SK-N-SH (cell line): Measurements from ENCODE around the gene NARS2.

Source experiments
- ELF1 ChIP-seq: IDR thresholded peaks from 2 replicates; pipeline ENCODE4 v1.4.0; 2012
- FOXM1 ChIP-seq: IDR thresholded peaks from 2 replicates; pipeline ENCODE4 v1.4.0; 2012; ENCODE audit warnings: low read depth, mild to moderate bottlenecking
- GABPA ChIP-seq: IDR thresholded peaks from 2 replicates; pipeline ENCODE4 v1.4.0; 2012; ENCODE audit warnings: low read depth, mild to moderate bottlenecking
- MXI1 ChIP-seq: IDR thresholded peaks from 2 replicates; pipeline ENCODE4 v1.6.1; 2012; ENCODE audit warnings: mild to moderate bottlenecking, low read depth, low read length, improper control_type of control experiment
- POLR2AphosphoS5 ChIP-seq: IDR thresholded peaks from 2 replicates; pipeline ENCODE4 v1.6.1; 2012; ENCODE audit warnings: low read depth, low read length
- RAD21 ChIP-seq: IDR thresholded peaks from 2 replicates; pipeline ENCODE4 v1.6.1; 2012; ENCODE audit warnings: mild to moderate bottlenecking, low read length
- RCOR1 ChIP-seq: fragments of 150-350 bp; IDR thresholded peaks from 2 replicates; pipeline ENCODE4 v1.6.1; 2017; ENCODE audit warnings: antibody characterized with exemption, low read length
- SIN3A ChIP-seq: IDR thresholded peaks from 2 replicates; pipeline ENCODE4 v1.6.1; 2012; ENCODE audit warnings: low read depth, mild to moderate bottlenecking, low read length, moderate library complexity, borderline replicate concordance
- TEAD4 ChIP-seq: IDR thresholded peaks from 2 replicates; pipeline ENCODE4 v1.4.0; 2012; ENCODE audit warnings: mild to moderate bottlenecking, borderline replicate concordance; ENCODE audit not compliant: insufficient read depth
- YY1 ChIP-seq: IDR thresholded peaks from 2 replicates; pipeline ENCODE4 v1.4.0; 2012; ENCODE audit warnings: low read depth, mild to moderate bottlenecking
- ZBTB33 ChIP-seq: IDR thresholded peaks from 2 replicates; pipeline ENCODE4 v1.4.0; 2012; ENCODE audit warnings: low read depth, borderline replicate concordance
- TF ChIP-seq, protein P1 (sequence below): fragments of 200-600 bp; sonication (generic); IDR thresholded peaks from 2 replicates; pipeline ENCODE4 v1.6.1; 2017; ENCODE audit warnings: antibody characterized with exemption, mild to moderate bottlenecking, moderate library complexity
- TF ChIP-seq, protein P2 (sequence below): IDR thresholded peaks from 2 replicates; pipeline ENCODE4 v1.4.0; 2012; ENCODE audit warnings: low read depth

- TF ChIP-seq, protein P1, sequence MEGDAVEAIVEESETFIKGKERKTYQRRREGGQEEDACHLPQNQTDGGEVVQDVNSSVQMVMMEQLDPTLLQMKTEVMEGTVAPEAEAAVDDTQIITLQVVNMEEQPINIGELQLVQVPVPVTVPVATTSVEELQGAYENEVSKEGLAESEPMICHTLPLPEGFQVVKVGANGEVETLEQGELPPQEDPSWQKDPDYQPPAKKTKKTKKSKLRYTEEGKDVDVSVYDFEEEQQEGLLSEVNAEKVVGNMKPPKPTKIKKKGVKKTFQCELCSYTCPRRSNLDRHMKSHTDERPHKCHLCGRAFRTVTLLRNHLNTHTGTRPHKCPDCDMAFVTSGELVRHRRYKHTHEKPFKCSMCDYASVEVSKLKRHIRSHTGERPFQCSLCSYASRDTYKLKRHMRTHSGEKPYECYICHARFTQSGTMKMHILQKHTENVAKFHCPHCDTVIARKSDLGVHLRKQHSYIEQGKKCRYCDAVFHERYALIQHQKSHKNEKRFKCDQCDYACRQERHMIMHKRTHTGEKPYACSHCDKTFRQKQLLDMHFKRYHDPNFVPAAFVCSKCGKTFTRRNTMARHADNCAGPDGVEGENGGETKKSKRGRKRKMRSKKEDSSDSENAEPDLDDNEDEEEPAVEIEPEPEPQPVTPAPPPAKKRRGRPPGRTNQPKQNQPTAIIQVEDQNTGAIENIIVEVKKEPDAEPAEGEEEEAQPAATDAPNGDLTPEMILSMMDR, result no peak
- TF ChIP-seq MXI1 (no peak), SIN3A (no peak), RAD21 (no peak), ELF1 (no peak), FOXM1 (no peak), TEAD4 (no peak), POLR2AphosphoS5 (no peak), ZBTB33 (no peak), GABPA (no peak), YY1 (no peak), RCOR1 (no peak)
- TF ChIP-seq, protein P2, sequence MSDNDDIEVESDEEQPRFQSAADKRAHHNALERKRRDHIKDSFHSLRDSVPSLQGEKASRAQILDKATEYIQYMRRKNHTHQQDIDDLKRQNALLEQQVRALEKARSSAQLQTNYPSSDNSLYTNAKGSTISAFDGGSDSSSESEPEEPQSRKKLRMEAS, result no peak
These were observed 123.1 kb downstream of the NARS2 start for GRCh38 chr11:78451371-78452150.
